PFSK-1 (cell line): Measurements from ENCODE around the gene CCDC134.

ENCODE experiments used
- POLR2AphosphoS5 ChIP-seq: IDR thresholded peaks from 2 replicates; pipeline ENCODE4 v1.6.1; 2012; ENCODE audit warnings: low read depth, mild to moderate bottlenecking, control low read depth, low read length, moderate library complexity
- REST ChIP-seq, 2 experiments: IDR thresholded peaks; 2 replicates each; pipeline versions ENCODE4 v1.6.1 to v1.8.0; 2011 to 2012; ENCODE audit warnings: low read depth in 2 of 2, low read length in 2 of 2, control low read depth in 1 of 2, inconsistent platforms in 1 of 2, mild to moderate bottlenecking in 1 of 2, moderate library complexity in 1 of 2; ENCODE audit not compliant: insufficient read depth in 1 of 2

DNA sequence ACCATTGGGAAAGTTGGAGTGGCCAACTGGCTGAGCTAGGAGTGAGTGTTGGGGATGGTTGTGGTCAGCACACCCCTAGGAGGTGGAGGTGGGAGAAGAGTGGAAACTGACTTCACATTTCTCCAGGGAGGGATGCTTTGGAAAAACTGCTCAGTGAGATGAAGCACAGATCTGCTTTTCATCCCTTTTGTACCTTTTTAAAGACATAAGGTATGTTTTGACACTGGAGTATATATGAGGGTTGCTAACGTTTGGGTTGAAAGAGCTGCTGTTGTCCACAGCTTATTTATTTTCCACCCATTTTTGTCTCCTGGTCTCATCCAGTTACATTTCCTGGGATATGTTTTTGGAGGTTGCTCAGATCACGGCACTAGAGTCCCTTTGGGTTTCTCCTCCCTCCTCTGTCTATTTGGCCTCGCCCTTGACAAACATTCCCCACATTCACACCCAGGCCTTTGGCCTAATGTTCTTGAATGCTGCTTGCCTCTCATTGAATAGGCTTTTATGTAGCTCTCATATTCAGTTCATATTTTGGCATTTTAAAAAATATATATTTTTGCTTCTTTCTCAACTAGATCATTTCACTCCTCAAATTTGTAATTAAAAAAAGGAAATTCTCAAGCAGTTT lies 40.7 kb downstream of the CCDC134 start:
- TF ChIP-seq REST (IDR thresholded peaks at IDR 0.05; ENCODE audit: insufficient read depth in 1 of 2, low read depth in 2 of 2, low read length in 2 of 2): no peak
- TF ChIP-seq POLR2AphosphoS5: no peak
